ENCODE measurements around the gene IL23R.

IL23R gene

DNA sequence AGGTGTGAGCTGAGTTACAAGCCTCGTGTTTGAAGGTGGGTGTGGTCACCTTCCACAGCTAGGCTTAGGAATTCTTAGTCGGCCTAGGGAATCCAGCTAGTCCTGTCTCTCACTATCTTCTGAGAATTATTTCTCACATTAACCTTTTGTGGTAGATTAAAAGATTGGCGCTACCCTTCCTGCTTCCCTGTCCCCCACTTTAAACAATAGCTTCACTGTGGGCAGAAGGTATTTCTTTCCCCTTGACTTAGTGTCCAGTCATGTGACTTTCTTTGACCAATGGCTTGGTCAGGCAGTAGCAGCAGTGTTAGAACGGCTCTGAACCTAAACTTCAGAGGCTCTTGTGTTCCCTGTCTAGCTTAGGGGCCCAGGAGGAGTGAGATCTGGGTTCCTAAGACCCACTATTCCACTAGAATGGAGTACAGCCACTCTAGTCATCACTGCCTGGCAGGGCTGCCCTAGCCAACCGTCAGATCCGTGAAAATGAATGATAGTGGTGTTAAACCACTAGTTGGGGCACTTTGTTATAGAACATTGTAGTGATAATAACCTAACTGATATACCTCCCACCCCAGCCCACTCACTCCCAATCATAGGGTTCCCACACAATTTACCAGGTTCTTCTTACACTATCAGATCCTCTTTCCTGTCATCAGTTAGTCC, 17.6 kb upstream of the IL23R start:
- TF ChIP-seq, protein P1, sequence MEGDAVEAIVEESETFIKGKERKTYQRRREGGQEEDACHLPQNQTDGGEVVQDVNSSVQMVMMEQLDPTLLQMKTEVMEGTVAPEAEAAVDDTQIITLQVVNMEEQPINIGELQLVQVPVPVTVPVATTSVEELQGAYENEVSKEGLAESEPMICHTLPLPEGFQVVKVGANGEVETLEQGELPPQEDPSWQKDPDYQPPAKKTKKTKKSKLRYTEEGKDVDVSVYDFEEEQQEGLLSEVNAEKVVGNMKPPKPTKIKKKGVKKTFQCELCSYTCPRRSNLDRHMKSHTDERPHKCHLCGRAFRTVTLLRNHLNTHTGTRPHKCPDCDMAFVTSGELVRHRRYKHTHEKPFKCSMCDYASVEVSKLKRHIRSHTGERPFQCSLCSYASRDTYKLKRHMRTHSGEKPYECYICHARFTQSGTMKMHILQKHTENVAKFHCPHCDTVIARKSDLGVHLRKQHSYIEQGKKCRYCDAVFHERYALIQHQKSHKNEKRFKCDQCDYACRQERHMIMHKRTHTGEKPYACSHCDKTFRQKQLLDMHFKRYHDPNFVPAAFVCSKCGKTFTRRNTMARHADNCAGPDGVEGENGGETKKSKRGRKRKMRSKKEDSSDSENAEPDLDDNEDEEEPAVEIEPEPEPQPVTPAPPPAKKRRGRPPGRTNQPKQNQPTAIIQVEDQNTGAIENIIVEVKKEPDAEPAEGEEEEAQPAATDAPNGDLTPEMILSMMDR (IDR thresholded peaks at IDR 0.05; ENCODE audit: low read length, missing control alignments): no peak
- H3K4me3 ChIP-seq (replicated peaks; ENCODE audit: low read depth, low read length): no peak overlapping the region
- DNase-seq (ENCODE audit: low read depth): peak; percentile 4

DNA sequence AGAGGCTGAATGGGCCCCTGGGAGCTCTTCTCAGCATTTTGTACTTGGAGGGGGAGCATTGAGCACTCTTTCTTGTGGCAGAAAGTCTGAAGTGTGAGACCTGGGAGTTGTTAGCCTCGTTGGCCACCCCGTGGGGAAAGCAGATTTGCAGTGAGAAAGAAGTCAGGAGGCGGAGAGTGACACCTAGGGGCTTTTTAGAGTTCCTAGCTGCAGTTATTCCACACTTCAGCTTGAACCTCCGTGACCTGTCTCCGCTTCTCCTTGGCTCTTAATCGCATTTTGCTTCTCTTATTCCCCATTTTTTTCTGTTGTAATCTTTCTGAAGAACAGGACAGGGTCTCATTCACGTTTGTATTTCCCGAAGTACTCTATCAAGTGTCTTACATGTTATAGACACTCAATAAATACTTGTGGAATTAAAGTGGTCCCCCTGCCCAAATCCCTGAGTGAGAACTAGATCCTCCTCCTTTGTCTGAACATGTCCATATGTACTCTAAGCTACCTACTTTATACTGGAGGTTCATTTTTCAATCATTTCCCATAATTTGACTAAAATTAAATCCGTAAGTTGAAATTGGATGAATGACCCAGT, 17.0 kb upstream of the IL23R start:
- H3K4me3 ChIP-seq (replicated peaks; ENCODE audit: low read depth, low read length): no peak overlapping the region
- peak; percentile 89 for DNase-seq (ENCODE audit: low read depth)
- TF ChIP-seq, protein P1 (IDR thresholded peaks at IDR 0.05; ENCODE audit: low read length, missing control alignments): peak; percentile 91

DNA sequence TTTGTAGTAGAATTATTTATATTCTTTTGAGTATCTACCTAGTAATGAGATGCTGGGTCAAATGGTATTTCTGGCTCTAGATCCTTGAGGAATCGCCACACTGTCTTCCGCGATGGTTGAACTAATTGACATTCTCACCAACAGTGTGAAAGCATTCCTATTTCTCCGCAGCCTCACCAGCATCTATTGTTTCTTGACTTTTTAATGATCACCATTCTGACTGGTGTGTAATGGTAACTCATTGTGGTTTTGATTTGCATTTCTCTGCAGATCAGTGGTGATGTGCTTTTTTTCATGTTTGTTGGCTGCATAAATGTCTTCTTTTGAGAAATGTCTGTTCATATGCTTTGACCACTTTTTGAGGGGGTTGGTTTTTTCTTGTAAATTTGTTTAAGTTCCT, 15.3 kb upstream of the IL23R start:
- no peak overlapping the region for H3K4me3 ChIP-seq (replicated peaks; ENCODE audit: low read depth, low read length)
- DNase-seq (ENCODE audit: low read depth): no peak
- TF ChIP-seq, protein P1 (IDR thresholded peaks at IDR 0.05; ENCODE audit: low read length, missing control alignments): no peak

DNA sequence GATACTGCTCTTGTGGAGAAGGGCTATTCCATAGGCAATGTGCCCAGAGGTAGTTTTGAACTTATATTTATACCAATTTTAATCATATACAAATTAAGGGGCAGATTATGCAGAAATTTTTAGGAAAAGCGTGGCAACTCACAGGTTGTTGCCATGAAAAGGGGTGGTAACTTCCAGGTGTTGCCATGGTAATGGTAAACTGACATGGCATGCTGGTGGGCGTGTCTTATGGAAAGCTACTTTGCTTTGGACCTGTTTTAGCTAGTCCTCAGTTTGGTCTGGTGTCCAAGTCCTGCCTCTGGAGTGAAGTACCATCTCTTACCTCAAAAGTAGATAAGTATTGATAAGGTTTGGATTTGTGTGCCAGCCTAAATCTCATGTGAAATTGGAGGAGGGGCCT, 7.9 kb upstream of the IL23R start:
- DNase-seq (ENCODE audit: low read depth): no peak
- TF ChIP-seq, protein P1 (IDR thresholded peaks at IDR 0.05; ENCODE audit: low read length, missing control alignments): no peak
- H3K4me3 ChIP-seq (replicated peaks; ENCODE audit: low read depth, low read length): no peak overlapping the region

DNA sequence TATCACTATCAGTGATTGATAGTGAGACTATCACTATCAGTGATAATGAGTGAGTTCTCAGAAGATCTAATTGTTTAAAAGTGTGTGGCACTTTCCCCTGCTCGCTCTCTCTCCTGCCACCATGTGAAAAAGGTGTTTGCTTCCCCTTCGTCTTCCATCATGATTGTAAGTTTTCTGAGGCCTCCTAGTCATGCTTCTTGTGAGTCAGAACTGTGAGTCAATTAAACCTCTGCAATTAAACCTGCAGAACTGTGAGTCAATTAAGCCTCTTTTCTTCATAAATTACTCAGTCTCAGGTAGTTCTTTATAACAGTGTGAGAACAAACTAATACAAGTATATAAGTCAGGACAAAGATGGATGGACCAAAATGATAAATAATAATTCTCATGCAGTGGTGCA, 7.0 kb upstream of the IL23R start:
- DNase-seq (ENCODE audit: low read depth): no peak
- H3K4me3 ChIP-seq (replicated peaks; ENCODE audit: low read depth, low read length): no peak overlapping the region
- TF ChIP-seq, protein P1 (IDR thresholded peaks at IDR 0.05; ENCODE audit: low read length, missing control alignments): no peak

DNA sequence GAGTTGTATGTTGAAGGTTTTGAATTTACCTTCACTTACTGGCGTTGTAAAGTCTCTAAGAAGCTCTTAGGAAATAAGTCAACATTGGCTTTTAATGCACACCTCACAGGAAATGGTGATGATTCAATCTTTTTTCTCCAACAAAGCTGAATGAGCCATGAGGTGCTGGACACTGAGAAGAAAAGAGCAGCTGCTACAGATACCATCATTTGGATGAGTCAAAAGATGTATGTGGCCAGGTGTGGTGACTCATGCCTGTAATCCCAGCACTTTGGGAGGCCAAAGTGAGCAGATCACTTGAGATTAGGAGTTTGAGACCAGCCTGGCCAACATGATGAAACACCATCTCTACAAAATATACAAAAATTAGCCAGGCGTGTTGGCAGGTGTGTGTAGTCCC, 3.3 kb upstream of the IL23R start:
- H3K4me3 ChIP-seq (replicated peaks; ENCODE audit: low read depth, low read length): no peak overlapping the region
- peak; percentile 17 for DNase-seq (ENCODE audit: low read depth)
- TF ChIP-seq, protein P1 (IDR thresholded peaks at IDR 0.05; ENCODE audit: low read length, missing control alignments): no peak

Data from fibroblast of pulmonary artery (primary cell).